ENCODE results near the gene TP53INP2. TPM values are rescaled to one million over a fixed set of nuclear protein-coding genes. Genes with fewer than 3 reads are reported as not detected.

The TP53INP2 gene
- total and polyA plus RNA-seq, 2 experiments from 2014 or later: 8.4 to 18.9 TPM

DNA sequence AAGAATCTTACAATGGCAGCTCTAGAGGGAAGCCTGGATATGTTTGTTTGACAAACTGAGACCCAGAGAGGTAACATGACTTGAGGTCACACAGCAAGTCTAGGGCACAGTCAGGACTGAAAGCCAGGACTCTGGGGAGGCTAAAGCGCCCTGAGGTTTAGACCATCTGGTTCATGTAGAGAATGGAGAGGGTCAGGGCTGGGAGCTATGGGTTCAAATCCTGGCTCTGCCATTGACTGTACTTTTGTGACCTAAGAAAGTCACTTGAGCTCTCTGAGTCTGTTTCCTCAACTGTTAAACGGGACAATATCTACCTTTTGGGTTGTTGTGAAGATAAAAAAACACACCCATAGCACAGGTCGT lies 1.1 kb upstream of the TP53INP2 start:
- Histone ChIP-seq H3K4me3 (no peak overlapping the region), H3K27ac (no peak overlapping the region), H3K4me1 (ENCODE audit: low read depth) (peaks cover 14% of the 10 kb centered on the region), H3K27me3 (no peaks in the 10 kb centered on the region), H3K36me3 (no peaks in the 10 kb centered on the region), H3K9me3 (ENCODE audit: low read depth) (no peaks in the 10 kb centered on the region)
- no peak for DNase-seq (ENCODE audit: low read depth in 1 of 2, low spot score in 1 of 2)
- TF ChIP-seq, protein P1, sequence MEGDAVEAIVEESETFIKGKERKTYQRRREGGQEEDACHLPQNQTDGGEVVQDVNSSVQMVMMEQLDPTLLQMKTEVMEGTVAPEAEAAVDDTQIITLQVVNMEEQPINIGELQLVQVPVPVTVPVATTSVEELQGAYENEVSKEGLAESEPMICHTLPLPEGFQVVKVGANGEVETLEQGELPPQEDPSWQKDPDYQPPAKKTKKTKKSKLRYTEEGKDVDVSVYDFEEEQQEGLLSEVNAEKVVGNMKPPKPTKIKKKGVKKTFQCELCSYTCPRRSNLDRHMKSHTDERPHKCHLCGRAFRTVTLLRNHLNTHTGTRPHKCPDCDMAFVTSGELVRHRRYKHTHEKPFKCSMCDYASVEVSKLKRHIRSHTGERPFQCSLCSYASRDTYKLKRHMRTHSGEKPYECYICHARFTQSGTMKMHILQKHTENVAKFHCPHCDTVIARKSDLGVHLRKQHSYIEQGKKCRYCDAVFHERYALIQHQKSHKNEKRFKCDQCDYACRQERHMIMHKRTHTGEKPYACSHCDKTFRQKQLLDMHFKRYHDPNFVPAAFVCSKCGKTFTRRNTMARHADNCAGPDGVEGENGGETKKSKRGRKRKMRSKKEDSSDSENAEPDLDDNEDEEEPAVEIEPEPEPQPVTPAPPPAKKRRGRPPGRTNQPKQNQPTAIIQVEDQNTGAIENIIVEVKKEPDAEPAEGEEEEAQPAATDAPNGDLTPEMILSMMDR (IDR thresholded peaks at IDR 0.05; ENCODE audit: low read depth, low read length): no peak

DNA sequence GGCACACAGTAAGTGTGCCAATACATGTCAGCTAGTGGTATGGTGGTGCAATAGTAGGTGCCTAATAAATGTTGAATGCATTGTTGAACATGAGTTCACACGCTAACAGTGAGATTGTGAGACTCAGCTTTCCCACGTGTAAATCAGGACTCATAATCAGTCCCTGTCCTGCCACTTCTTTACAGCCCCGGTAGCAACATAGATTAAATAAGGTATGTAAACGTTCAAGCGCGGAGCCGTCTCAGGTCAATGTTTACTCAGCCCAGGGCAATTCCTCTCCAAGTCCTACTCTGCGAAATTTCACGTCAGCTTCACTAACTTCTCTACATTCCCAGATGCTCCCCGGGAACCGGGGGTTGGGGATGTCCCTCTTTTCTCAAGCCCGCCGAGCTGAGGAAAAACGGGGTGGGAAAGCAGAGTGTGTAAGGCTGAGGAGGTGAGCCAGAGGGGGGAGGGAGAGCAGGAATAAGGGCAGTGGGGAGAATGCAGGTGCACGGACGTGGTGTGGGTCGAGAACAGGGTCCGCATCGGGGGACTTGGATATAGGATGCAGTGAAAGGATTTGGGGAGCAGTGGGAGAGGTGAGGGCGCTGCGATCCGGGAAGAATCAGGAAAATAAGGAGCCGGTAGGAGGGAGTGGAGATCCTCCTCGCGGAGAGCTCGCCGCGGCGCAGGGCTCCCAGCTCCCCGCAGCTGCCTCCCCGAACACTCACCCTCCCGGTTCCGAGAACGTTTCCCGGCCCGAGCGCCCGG lies 544 bp upstream of the TP53INP2 start:
- TF ChIP-seq, protein P1 (IDR thresholded peaks at IDR 0.05; ENCODE audit: low read depth, low read length): no peak
- peaks cover 14% of the 10 kb centered on the region for H3K4me1 ChIP-seq (ENCODE audit: low read depth)
- peak overlapping the region; percentile 99 for H3K27ac ChIP-seq
- H3K27me3 ChIP-seq: no peaks in the 10 kb centered on the region
- H3K4me3 ChIP-seq: peak overlapping the region; percentile 70
- no peaks in the 10 kb centered on the region for H3K9me3 ChIP-seq (ENCODE audit: low read depth)
- DNase-seq (ENCODE audit: low read depth in 1 of 2, low spot score in 1 of 2): peak; percentile 28 to 36
- no peaks in the 10 kb centered on the region for H3K36me3 ChIP-seq

DNA sequence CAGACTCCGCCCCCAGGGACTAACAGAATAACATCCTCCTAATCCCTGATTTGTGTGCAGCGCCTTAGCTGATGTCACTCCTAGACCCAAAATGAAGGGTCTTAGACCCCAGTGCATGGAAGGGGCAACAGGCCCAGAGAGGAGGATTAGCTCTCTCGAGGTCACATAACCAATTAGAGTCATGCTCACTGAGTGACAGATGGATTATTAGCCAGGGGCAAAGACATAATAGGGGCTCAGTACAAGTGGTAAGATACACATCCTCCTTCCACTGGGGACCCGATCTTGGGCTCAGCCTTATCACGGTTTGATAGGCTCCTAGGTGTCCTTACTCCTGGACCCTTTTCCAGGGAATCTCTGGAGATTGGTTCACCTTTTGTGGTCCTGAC lies 858 bp downstream of the TP53INP2 start:
- TF ChIP-seq, protein P1 (IDR thresholded peaks at IDR 0.05; ENCODE audit: low read depth, low read length): no peak
- peaks cover 14% of the 10 kb centered on the region for H3K4me1 ChIP-seq (ENCODE audit: low read depth)
- peak overlapping the region; percentile 70 for H3K4me3 ChIP-seq
- H3K27me3 ChIP-seq: no peaks in the 10 kb centered on the region
- no peak for DNase-seq (ENCODE audit: low read depth in 1 of 2, low spot score in 1 of 2)
- no peaks in the 10 kb centered on the region for H3K9me3 ChIP-seq (ENCODE audit: low read depth)
- peak overlapping the region; percentile 99 for H3K27ac ChIP-seq
- H3K36me3 ChIP-seq: no peaks in the 10 kb centered on the region

DNA sequence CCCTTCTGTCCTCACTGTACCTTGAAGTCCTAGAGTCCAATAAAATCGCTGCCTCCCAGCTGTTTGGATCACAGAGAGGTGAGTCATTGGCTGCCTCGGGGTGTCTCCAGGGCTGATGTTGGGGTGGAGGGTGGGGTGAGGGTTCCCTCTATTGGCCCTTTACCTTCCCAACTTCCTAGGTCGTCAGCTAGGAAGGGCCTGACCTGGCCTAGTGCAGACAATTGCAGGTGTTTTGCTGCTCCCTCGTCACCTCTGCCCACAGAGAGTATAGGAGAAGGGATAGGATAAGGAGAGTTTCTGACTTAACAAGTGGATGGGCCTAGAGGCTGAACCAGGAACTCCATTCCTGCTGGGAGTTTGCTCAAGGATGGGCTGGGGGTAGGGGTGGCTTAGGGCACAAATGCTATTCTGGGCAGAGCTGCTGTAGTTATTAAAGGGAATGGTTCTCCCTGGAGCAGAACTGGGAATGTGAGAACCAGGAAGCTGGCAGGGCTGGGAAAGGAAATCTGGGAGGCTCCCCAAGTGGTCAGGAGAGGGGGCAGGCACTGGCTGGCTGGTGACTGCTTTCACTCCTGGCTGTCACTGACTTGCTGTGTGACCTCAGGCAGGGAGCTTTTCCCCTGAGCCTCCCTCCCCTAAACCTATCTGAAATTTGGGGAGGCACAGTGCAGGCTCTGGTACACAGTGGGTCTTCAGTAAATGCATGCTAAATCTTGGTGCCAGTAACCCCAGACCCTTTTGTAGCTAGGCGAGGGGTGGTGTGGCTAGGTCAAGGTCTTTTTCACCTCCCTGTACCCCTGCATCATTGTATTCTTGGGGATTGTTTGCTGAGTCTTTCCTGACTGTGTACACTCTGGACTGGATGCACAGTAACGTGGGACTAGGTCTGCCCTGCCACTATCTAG lies 1.5 kb downstream of the TP53INP2 start:
- peak overlapping the region; percentile 22 for H3K27ac ChIP-seq
- TF ChIP-seq, protein P1 (IDR thresholded peaks at IDR 0.05; ENCODE audit: low read depth, low read length): no peak
- DNase-seq (ENCODE audit: low read depth in 1 of 2, low spot score in 1 of 2): peak; percentile 16 to 27
- peak overlapping the region; percentile 70 for H3K4me3 ChIP-seq
- H3K4me1 ChIP-seq (ENCODE audit: low read depth): peaks cover 14% of the 10 kb centered on the region
- no peaks in the 10 kb centered on the region for H3K9me3 ChIP-seq (ENCODE audit: low read depth)
- peaks cover 6% of the 10 kb centered on the region for H3K27me3 ChIP-seq
- H3K36me3 ChIP-seq: no peaks in the 10 kb centered on the region

DNA sequence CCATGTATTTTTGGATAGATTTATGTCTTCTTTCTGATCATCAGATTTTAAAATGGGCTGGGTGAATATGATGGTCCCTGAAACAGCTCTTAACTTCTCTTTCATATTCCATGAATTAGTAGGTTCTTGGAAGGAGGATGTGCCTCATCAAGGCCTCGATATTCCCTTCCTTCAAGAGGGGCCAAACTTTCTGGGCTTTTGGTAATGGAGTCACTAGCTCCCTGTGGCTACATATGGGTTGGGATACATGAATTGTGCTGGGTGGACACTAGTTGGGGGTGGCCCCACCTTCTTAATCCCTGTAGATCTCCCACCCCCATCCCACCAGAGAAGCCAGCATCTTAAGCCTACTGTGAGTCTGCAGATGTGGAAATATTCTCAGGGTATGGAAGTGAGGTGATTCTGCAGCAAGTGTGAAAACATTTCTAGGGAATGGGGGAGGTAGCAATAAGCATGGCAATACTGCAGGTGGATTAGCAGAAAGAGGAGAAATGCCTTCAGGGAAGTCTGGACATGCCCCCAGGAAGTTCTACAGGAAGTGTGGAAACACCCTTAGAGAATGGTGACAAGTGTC lies 2.2 kb downstream of the TP53INP2 start:
- H3K36me3 ChIP-seq: no peaks in the 10 kb centered on the region
- TF ChIP-seq, protein P1 (IDR thresholded peaks at IDR 0.05; ENCODE audit: low read depth, low read length): no peak
- no peak for DNase-seq (ENCODE audit: low read depth in 1 of 2, low spot score in 1 of 2)
- peak overlapping the region; percentile 22 for H3K27ac ChIP-seq
- peaks cover 14% of the 10 kb centered on the region for H3K4me1 ChIP-seq (ENCODE audit: low read depth)
- no peak overlapping the region for H3K4me3 ChIP-seq
- no peaks in the 10 kb centered on the region for H3K9me3 ChIP-seq (ENCODE audit: low read depth)
- H3K27me3 ChIP-seq: peaks cover 12% of the 10 kb centered on the region

Data from cardiac muscle cell (in vitro differentiated cells and primary cell).